Measurements from ENCODE around the gene EEF1A2. TPM values are rescaled to one million over a fixed set of nuclear protein-coding genes. Genes with fewer than 3 reads are reported as not detected.

The EEF1A2 gene
- total RNA-seq, 4 donors from 2014 or later = not detected

DNA sequence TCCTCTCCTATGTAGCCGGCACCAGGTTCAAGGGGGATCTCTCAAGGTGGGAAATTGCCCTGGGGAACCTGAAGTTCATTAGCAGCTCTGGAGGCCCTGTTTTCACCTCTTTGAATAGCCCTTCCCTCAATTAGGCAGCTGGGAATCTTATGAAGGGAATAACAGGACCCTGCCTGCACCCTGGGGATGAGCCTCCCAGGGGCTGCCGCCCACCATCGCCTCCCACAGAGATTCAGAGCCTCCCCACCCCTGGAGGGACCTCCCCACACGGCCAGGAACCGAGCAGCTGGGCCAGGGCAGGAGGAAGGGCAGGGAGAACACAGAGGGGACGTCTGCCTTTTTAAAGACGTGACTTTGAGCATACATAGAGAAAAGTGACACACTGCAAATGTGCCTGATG lies 4.6 kb upstream of the EEF1A2 start:
- Histone ChIP-seq H3K27ac (no peak overlapping the region), H3K9me3 (peaks cover 0 to 44% (median 0%) of the 10 kb centered on the region in 4 donors), H3K4me1 (peaks cover 0 to 13% (median 6%) of the 10 kb centered on the region in 4 donors), H3K36me3 (no peaks in the 10 kb centered on the region), H3K4me3 (no peak overlapping the region), H3K27me3 (peaks cover 0 to 54% of the 10 kb centered on the region in 2 donors)
- no peak for DNase-seq (ENCODE audit: low spot score in 2 of 2)
- no peak for TF ChIP-seq POLR2A (IDR thresholded peaks at IDR 0.05)
- no peak for TF ChIP-seq EP300 (IDR thresholded peaks at IDR 0.05)
- TF ChIP-seq CTCF (IDR thresholded peaks at IDR 0.05) = no peak
- WGBS, 2 donors = 25 to 31% methylated on average over 6 to 7 of the region's 7 CpGs

DNA sequence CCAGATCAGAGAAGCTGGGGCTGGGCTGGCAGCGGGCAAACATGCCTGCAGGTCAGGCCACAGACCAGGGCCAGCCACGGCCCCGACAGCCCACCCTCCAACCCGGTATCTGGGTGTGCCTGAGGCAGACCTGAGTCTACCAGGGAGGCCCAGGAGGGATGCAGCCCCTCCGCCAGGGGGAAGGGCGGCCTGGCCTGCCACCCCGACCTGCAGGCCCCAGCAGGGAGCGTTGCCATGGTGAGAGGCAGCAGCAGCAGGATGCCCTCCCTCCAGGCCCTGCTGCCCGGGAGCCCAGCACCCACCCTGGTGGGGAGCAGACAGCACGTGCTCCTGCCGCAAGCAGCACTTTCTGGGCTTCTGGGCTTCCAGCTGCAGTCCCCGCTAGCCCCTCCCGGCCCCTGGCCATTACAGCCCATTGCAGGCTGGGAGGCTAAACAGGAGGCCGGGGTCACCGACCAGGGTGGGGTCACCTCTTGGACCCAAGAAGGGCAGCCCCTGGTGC lies 3.8 kb upstream of the EEF1A2 start:
- Histone ChIP-seq H3K27ac (no peak overlapping the region), H3K4me3 (no peak overlapping the region), H3K36me3 (no peaks in the 10 kb centered on the region), H3K27me3 (peaks cover 0 to 62% of the 10 kb centered on the region in 2 donors), H3K9me3 (peaks cover 0 to 39% (median 0%) of the 10 kb centered on the region in 4 donors), H3K4me1 (peaks cover 0 to 18% (median 7%) of the 10 kb centered on the region in 4 donors)
- TF ChIP-seq EP300 (IDR thresholded peaks at IDR 0.05) (no peak), POLR2A (IDR thresholded peaks at IDR 0.05) (no peak), CTCF (IDR thresholded peaks at IDR 0.05) (no peak)
- no peak for DNase-seq (ENCODE audit: low spot score in 2 of 2)
- WGBS, 2 donors = 50 to 57% methylated on average over 9 to 10 of the region's 15 CpGs

DNA sequence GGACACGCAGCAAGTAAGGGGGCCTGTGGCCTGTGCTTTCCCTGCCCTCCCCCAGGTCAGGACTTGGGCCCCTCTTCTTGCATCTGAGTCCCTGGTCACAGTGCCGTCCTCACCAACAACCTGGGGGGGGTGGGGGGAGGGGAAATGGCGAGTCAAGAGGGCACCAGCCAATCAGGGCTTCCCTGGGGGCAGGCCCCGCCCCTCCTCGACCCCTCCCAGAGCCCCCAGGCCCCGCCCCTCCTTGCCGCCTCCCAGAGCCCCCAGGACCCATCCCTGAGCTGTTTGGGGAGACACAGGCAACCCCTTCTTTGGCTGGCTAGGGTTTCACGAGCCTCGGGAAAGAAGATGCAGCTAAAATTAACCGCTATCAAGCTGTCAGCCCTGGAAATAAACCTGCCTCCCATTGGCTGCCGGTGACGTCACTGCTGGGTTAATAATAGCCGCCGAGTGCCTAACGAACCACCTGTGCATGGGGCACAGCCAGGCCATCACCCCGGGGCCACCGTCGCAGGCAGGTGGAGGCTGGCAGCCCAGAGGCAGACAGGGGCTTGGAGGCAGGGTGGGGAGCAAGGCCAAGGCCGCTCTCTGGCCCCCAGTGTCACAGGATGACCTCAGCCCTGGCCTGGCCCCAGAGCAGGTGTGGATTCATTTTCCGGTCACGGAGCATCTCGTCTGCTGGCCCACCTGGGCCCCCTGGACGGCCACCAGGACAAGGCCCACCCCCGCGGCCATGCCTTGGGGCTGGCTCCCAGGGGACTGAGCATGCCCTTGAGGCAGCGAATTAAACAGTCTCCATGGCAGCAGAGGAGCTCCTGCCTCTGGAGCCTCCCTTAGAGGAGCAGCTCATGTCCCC lies 3.2 kb upstream of the EEF1A2 start:
- Histone ChIP-seq H3K27ac (no peak overlapping the region), H3K36me3 (no peaks in the 10 kb centered on the region), H3K4me1 (peaks cover 0 to 18% (median 7%) of the 10 kb centered on the region in 4 donors), H3K4me3 (no peak overlapping the region), H3K27me3 (peaks cover 0 to 68% of the 10 kb centered on the region in 2 donors), H3K9me3 (peaks cover 0 to 36% (median 0%) of the 10 kb centered on the region in 4 donors)
- 21% methylated on average over 19 to 21 of the region's 26 CpGs for WGBS, 2 donors
- TF ChIP-seq EP300 (IDR thresholded peaks at IDR 0.05) = no peak
- no peak for TF ChIP-seq CTCF (IDR thresholded peaks at IDR 0.05)
- TF ChIP-seq POLR2A (IDR thresholded peaks at IDR 0.05) = no peak
- DNase-seq (ENCODE audit: low spot score in 2 of 2) = no peak

GRCh38 chr20:63500902-63501817 lies 2.3 kb upstream of the EEF1A2 start:
- H3K27me3 ChIP-seq = peaks cover 0 to 77% of the 10 kb centered on the region in 2 donors
- H3K36me3 ChIP-seq = no peaks in the 10 kb centered on the region
- 71 to 75% methylated on average over 27 of the region's 27 CpGs for WGBS, 2 donors
- H3K27ac ChIP-seq = no peak overlapping the region
- peaks cover 0 to 25% (median 7%) of the 10 kb centered on the region in 4 donors for H3K4me1 ChIP-seq
- H3K9me3 ChIP-seq = peaks cover 0 to 27% (median 0%) of the 10 kb centered on the region in 4 donors
- H3K4me3 ChIP-seq = no peak overlapping the region
- TF ChIP-seq CTCF (IDR thresholded peaks at IDR 0.05) = no peak
- TF ChIP-seq POLR2A (IDR thresholded peaks at IDR 0.05) = no peak
- no peak for TF ChIP-seq EP300 (IDR thresholded peaks at IDR 0.05)
- DNase-seq (ENCODE audit: low spot score in 2 of 2) = no peak

Measured in tibial nerve (tissue), 4 donors.